CD14-positive monocyte (primary cell): Measurements from ENCODE around the gene KCNJ10. TPM values are rescaled to one million over a fixed set of nuclear protein-coding genes. Genes with fewer than 3 reads are reported as not detected.
A peak's percentile ranks its signal among the peaks of the same experiment; 100 is the strongest.

Source experiments
- DNase-seq, 3 donors: peaks; one replicate each; pipeline ENCODE4 v3.0.0-alpha.2; 2011 to 2022
- H2AFZ ChIP-seq: 2 replicates; pipeline ENCODE4 v1.6.0; 2012; ENCODE audit warnings: mild to moderate bottlenecking, low read depth, low read length, inconsistent platforms; ENCODE audit not compliant: insufficient read depth, poor library complexity, severe bottlenecking
- H3K27ac ChIP-seq, 2 donors: 1 replicate in 1 of 2; 2 replicates in 1 of 2; pipeline ENCODE4 v1.5.1; 2012 to 2013; ENCODE audit warnings: low read length in 2 of 2, control low read depth in 1 of 2, inconsistent platforms in 1 of 2, low read depth in 1 of 2, mild to moderate bottlenecking in 1 of 2
- H3K27me3 ChIP-seq, 2 donors: one replicate each; pipeline versions ENCODE4 v1.6.0 to v1.6.1; 2011 to 2013; ENCODE audit warnings: low read length in 2 of 2; ENCODE audit not compliant: control insufficient read depth in 2 of 2, insufficient read depth in 2 of 2
- H3K36me3 ChIP-seq, 2 donors: replicated peaks in 1 of 2; 1 replicate in 1 of 2; 2 replicates in 1 of 2; pipeline versions ENCODE4 v1.5.1 to v1.6.1; 2012 to 2013; ENCODE audit warnings: low read length in 2 of 2, control low read depth in 1 of 2, inconsistent platforms in 1 of 2, mild to moderate bottlenecking in 1 of 2; ENCODE audit not compliant: insufficient read depth in 2 of 2, control insufficient read depth in 1 of 2
- H3K4me1 ChIP-seq, 2 donors: 1 replicate in 1 of 2; 2 replicates in 1 of 2; pipeline versions ENCODE4 v1.5.1 to v1.6.1; 2012 to 2013; ENCODE audit warnings: low read length in 2 of 2, control low read depth in 1 of 2, inconsistent platforms in 1 of 2, mild to moderate bottlenecking in 1 of 2, moderate library complexity in 1 of 2; ENCODE audit not compliant: insufficient read depth in 2 of 2, control insufficient read depth in 1 of 2
- H3K4me2 ChIP-seq: replicated peaks from 2 replicates; pipeline ENCODE3; 2012; ENCODE audit warnings: low read length, moderate library complexity, mild to moderate bottlenecking; ENCODE audit not compliant: poor library complexity, severe bottlenecking; ENCODE audit errors: extremely low read depth
- H3K4me3 ChIP-seq, 3 experiments: fragments of 200-600 bp in 1 of 3; sonication (generic) in 1 of 3; replicated peaks in 1 of 3; 1 replicate in 2 of 3; 2 replicates in 1 of 3; pipeline ENCODE4 v1.5.1; 2011 to 2013; ENCODE audit warnings: low read length in 3 of 3, mild to moderate bottlenecking in 3 of 3, control low read depth in 2 of 3, low read depth in 2 of 3, inconsistent platforms in 1 of 3, moderate library complexity in 1 of 3
- H3K79me2 ChIP-seq: 2 replicates; pipeline ENCODE4 v1.6.0; 2012; ENCODE audit warnings: mild to moderate bottlenecking, control low read depth, inconsistent platforms, low read length, moderate library complexity; ENCODE audit not compliant: insufficient read depth
- H3K9ac ChIP-seq: 2 replicates; pipeline ENCODE4 v1.6.0; 2017; ENCODE audit warnings: low read length, mild to moderate bottlenecking; ENCODE audit not compliant: insufficient read depth, poor library complexity, severe bottlenecking
- H3K9me3 ChIP-seq, 2 donors: replicated peaks in 1 of 2; 1 replicate in 1 of 2; 2 replicates in 1 of 2; pipeline versions ENCODE4 v1.5.1 to v1.6.1; 2012 to 2013; ENCODE audit warnings: low read length in 2 of 2, control low read depth in 1 of 2; ENCODE audit not compliant: control insufficient read depth in 1 of 2, insufficient read depth in 1 of 2
- H4K20me1 ChIP-seq: 2 replicates; pipeline ENCODE4 v1.6.0; 2012; ENCODE audit warnings: mild to moderate bottlenecking, low read length, control low read depth, moderate library complexity; ENCODE audit not compliant: insufficient read depth
- H3K27ac Mint-ChIP-seq, 7 donors: one replicate each; pipeline ENCODE4 v1.8.0; 2020; ENCODE audit warnings: mild to moderate bottlenecking in 7 of 7, mixed read lengths in 7 of 7, moderate library complexity in 6 of 7, inconsistent platforms in 2 of 7
- H3K27me3 Mint-ChIP-seq, 3 donors: one replicate each; pipeline ENCODE4 v1.8.0; 2021 to 2022; ENCODE audit warnings: low read depth in 3 of 3, mild to moderate bottlenecking in 3 of 3, mixed read lengths in 3 of 3, moderate library complexity in 3 of 3, inconsistent platforms in 1 of 3
- H3K36me3 Mint-ChIP-seq, 2 donors: one replicate each; pipeline ENCODE4 v1.8.0; 2020; ENCODE audit warnings: mixed read lengths in 2 of 2, inconsistent platforms in 1 of 2, mild to moderate bottlenecking in 1 of 2
- H3K4me1 Mint-ChIP-seq: one replicate; pipeline ENCODE4 v1.8.0; 2020; ENCODE audit warnings: mild to moderate bottlenecking, mixed read lengths
- H3K4me3 Mint-ChIP-seq, 2 donors: one replicate each; pipeline ENCODE4 v1.8.0; 2020; ENCODE audit warnings: mild to moderate bottlenecking in 2 of 2, mixed read lengths in 2 of 2, moderate library complexity in 1 of 2
- H3K9me3 Mint-ChIP-seq, 7 donors: one replicate each; pipeline ENCODE4 v1.8.0; 2020 to 2022; ENCODE audit warnings: mixed read lengths in 7 of 7, mild to moderate bottlenecking in 6 of 7, moderate library complexity in 6 of 7, inconsistent platforms in 2 of 7
- CTCF ChIP-seq: fragments of 200-600 bp; IDR thresholded peaks from one replicate; pipeline ENCODE4 v1.8.0; 2022; ENCODE audit warnings: antibody characterized with exemption, mild to moderate bottlenecking
- WGBS: methylation state at CpG from one replicate; pipeline ENCODE4 v1.1.5; 2013; ENCODE audit warnings: missing lambda C conversion rate; ENCODE audit not compliant: insufficient coverage; 5-methylcytosine and 5-hydroxymethylcytosine counted together
- intact Hi-C, 2 donors: fragments of 100-400 bp; cut with micrococcal nuclease; formaldehyde crosslinking; loops; one replicate each; pipeline versions ENCODE4 v1.15.0 to v1.15.1; 2023
- polyA plus RNA-seq, 3 donors: library from polyadenylated mRNA; depleted of rRNA in 1 of 3; unstranded in 2 of 3; stranded (reverse) in 1 of 3; fragments of 300-500 nt in 2 of 3; fragments of >200 nt in 1 of 3; fragmentation: Illumina TruSeq in 2 of 3; gene quantifications; 1 replicate in 2 of 3; 2 replicates in 1 of 3; pipeline ENCODE4 v1.2.3, GENCODE V29; 2012 to 2021

KCNJ10 gene
- polyA plus RNA-seq, 3 donors: 0.23 TPM; not detected in 2

- peaks cover 3 to 11% of the 10 kb centered on the region in 2 donors for H3K4me1 ChIP-seq
- peak overlapping the region; percentile 71 for H3K4me2 ChIP-seq
- H3K4me1 Mint-ChIP-seq: peaks cover 16% of the 10 kb centered on the region
- no peak overlapping the region for H3K9ac ChIP-seq
- H3K79me2 ChIP-seq: no peaks in the 10 kb centered on the region
- peaks cover 31 to 61% (median 50%) of the 10 kb centered on the region in 3 donors for H3K27me3 Mint-ChIP-seq
- H3K27me3 ChIP-seq: peaks cover 27 to 55% of the 10 kb centered on the region in 2 donors
- peak; percentile 66 for TF ChIP-seq CTCF
- H3K9me3 ChIP-seq: no peaks in the 10 kb centered on the region
- WGBS: 19% methylated on average over 96 of the region's 96 CpGs
- no peaks in the 10 kb centered on the region for H4K20me1 ChIP-seq
- peaks cover 0 to 9% (median 0%) of the 10 kb centered on the region in 7 donors for H3K9me3 Mint-ChIP-seq
- intact Hi-C loops: loop anchor here (5.0 kb wide), 1 partner anchor 37 kb away; no protein-coding TSS in a partner anchor
- H3K36me3 Mint-ChIP-seq: peaks cover 0 to 16% of the 10 kb centered on the region in 2 donors
- H3K27ac ChIP-seq: no peak overlapping the region
- no peak overlapping the region for H3K27ac Mint-ChIP-seq
- DNase-seq: peak; percentile 18 to 54 (median 23)
- H3K4me3 Mint-ChIP-seq: peak overlapping the region; percentile 47 to 85
- peaks cover 0 to 4% of the 10 kb centered on the region in 2 donors for H3K36me3 ChIP-seq
- peak overlapping the region in 1 of 3 experiments; percentile 60 for H3K4me3 ChIP-seq
- H2AFZ ChIP-seq: peak overlapping the region; percentile 49
Measured at GRCh38 chr1:160083968-160084770, 14.2 kb upstream of the KCNJ10 start.

GRCh38 chr1:160082926-160083325 lies 13.0 kb upstream of the KCNJ10 start:
- Histone ChIP-seq H3K9me3 (no peaks in the 10 kb centered on the region), H3K4me3 (no peak overlapping the region), H3K27ac (no peak overlapping the region), H3K4me2 (no peak overlapping the region), H3K9ac (no peak overlapping the region), H3K27me3 (peaks cover 27 to 55% of the 10 kb centered on the region in 2 donors), H2AFZ (no peak overlapping the region), H3K79me2 (no peaks in the 10 kb centered on the region), H3K4me1 (peaks cover 10 to 18% of the 10 kb centered on the region in 2 donors), H3K36me3 (no peaks in the 10 kb centered on the region), H4K20me1 (no peaks in the 10 kb centered on the region)
- Mint-ChIP-seq H3K27ac (peak overlapping the region in 1 of 7 donors; percentile 25), H3K4me3 (peak overlapping the region in 1 of 2 donors; percentile 77), H3K4me1 (peaks cover 20% of the 10 kb centered on the region), H3K27me3 (peaks cover 31 to 63% (median 50%) of the 10 kb centered on the region in 3 donors), H3K36me3 (peaks cover 0 to 6% of the 10 kb centered on the region in 2 donors), H3K9me3 (peaks cover 0 to 9% (median 0%) of the 10 kb centered on the region in 7 donors)
- intact Hi-C loops: loop anchor here (5.0 kb wide), 1 partner anchor 36 kb away; no protein-coding TSS in a partner anchor
- no peak for DNase-seq
- WGBS: 92% methylated on average over 2 of the region's 3 CpGs
- no peak for TF ChIP-seq CTCF
